Measurements from ENCODE around the gene OR1B1. TPM values are rescaled to one million over a fixed set of nuclear protein-coding genes. Genes with fewer than 3 reads are reported as not detected.
A peak's percentile ranks its signal among the peaks of the same experiment; 100 is the strongest.
"Not testable (repeated sequence)": the region's sequence is repeated elsewhere in the genome, so short reads cannot be mapped to it uniquely, and the experiment has no call there.

The OR1B1 gene
- total RNA-seq, result not detected in 2 replicates

GRCh38 chr9:122657527-122657926 is at the start of gene OR1B1:
OR1B1 (minus strand) TSS chr9:122657627.
- DNase-seq (ENCODE audit: low read depth), result no peak

DNA sequence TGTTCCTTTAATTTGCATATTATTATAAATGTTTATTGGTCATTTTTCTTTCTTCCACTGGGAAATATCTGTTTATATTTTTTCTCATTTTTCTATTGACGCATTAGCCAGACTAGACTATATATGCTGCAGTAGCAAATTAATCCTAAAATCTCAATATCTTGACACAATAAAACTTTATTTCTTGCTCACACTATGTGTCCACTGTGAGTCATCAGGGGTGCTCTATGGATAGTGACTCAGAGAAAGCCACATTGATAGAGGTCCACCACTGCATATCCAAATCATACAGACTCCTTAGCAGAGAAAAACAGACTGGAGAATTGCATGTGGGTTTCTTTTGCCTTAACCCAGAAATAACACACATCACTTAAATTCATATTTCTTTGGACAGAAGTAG is 38.3 kb upstream of the OR1B1 start:
- DNase-seq (ENCODE audit: low read depth), result peak; percentile 6

GRCh38 chr9:122684851-122685250 is 27.4 kb upstream of the OR1B1 start:
- no peak for DNase-seq (ENCODE audit: low read depth)

- DNase-seq (ENCODE audit: low read depth), result no peak
These were observed 15.1 kb upstream of the OR1B1 start for GRCh38 chr9:122672481-122672880.

- no peak for DNase-seq (ENCODE audit: low read depth)
These were observed 4.0 kb upstream of the OR1B1 start, which contains the start of gene OR1L1 for GRCh38 chr9:122661416-122661815. OR1L1 (plus strand) TSS chr9:122661716; CDS start chr9:122661716, 0 bp downstream.

- no peak for DNase-seq (ENCODE audit: low read depth)
These were observed 1.0 kb downstream of the OR1B1 start for GRCh38 chr9:122656378-122656777.

DNA sequence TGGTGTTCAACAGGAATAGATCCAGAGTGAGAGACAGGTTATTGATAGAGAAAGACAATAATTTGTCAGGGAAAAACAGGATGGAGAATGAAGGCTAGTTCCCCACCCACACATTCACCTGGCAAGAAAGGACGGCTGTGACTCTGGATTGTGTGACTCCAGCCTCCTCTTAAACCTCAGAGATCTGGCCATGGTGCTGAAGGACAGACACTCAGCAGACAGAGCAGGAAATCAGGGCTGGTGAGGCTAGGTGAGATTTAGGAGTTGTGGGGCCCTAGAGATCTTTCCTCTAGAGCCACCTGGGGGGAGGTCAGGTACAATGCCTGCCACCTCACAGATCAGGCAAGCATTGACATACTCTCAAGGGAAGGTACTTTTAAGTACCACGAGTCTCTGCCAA is 15.2 kb downstream of the OR1B1 start:
- DNase-seq (ENCODE audit: low read depth), result peak; percentile 13

- DNase-seq (ENCODE audit: low read depth), result no peak
These were observed 37.4 kb downstream of the OR1B1 start for GRCh38 chr9:122619996-122620395.

- DNase-seq (ENCODE audit: low read depth), result no peak
These were observed 43.1 kb downstream of the OR1B1 start, which contains the start of gene OR1Q1 for GRCh38 chr9:122614362-122614761. OR1Q1 (plus strand) TSS chr9:122614738; CDS start chr9:122614738, 0 bp downstream.

GRCh38 chr9:122609804-122610203 is 47.6 kb downstream of the OR1B1 start:
- DNase-seq (ENCODE audit: low read depth), result no peak

DNA sequence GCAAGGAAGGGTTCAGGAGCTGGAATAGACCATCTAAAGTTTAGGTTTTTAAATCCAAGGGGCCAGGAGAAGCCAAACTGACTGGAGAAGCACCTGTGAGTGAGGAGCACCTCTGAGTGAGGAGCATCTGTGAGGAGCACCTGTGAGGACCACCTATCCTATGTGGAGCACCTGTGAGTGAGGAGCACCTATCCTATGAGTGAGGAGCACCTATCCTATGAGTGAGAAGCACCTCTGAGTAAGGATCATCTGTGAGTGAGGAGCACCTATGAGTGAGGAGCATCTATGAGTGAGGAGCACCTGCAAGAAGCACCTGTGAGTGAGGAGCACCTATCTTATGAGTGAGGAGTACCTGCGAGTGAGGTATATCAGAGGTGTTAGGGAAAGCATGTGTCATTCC is 50.8 kb downstream of the OR1B1 start:
- no peak for DNase-seq (ENCODE audit: low read depth)

GRCh38 chr9:122605691-122606090 is 51.7 kb downstream of the OR1B1 start:
- no peak for DNase-seq (ENCODE audit: low read depth)

DNA sequence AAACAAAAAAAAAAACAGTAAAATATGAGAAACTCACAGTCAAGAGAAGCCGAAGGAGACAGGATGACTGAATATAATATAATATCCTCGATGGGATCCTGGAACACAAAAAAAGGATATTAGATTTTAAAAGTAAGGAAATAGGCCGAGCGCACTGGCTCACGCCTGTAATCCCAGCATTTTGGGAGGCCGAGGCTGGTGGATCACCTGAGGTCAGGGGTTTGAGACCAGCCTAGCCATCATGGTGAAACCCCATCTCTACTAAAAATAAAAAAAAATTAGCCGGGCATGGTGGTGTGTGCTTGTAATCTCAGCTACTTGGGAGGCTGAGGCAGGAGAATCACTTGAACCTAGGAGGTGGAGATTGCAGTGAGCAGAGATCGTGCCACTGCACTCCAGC is 74.1 kb downstream of the OR1B1 start, which contains the start of gene OR1L8:
TSS of gene OR1L8 (minus strand) at position 101 of the 400 bp plus-strand sequence. CDS start 14,907 bp downstream, outside the sequence.
- not testable (repeated sequence) for DNase-seq (ENCODE audit: low read depth)

- peak; percentile 85 for DNase-seq (ENCODE audit: low read depth)
These were observed 77.1 kb downstream of the OR1B1 start for GRCh38 chr9:122580360-122580759.

DNA sequence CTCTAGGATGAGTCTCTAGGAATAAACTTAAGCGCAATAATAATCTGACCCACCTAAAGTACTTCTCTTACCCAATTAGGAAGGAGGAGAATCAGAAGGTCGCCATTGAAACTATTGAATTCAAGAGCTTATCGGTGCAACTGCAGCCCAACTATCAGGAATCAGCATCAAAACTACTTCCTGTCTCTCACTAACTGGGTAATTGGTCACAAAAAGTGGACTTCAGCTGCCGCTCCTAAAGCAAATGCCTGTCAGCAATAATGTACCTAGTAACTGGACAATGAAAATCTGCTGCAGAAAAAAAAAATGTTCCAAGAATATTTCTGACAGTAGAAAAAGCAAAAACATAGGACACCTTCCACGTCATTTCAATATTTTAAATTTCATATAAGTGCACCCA is 77.6 kb downstream of the OR1B1 start:
- DNase-seq (ENCODE audit: low read depth), result no peak

Other genes with a start within 250 kb of the OR1B1 start
- not detected in 2 replicates for gene OR1J1, start 179.7 kb downstream of the OR1B1 start, total RNA-seq
- not detected in 2 replicates for gene OR1J2, start 146.8 kb downstream of the OR1B1 start, total RNA-seq
- not detected in 2 replicates for gene OR1J4, start 138.5 kb downstream of the OR1B1 start, total RNA-seq
- gene OR1N1, start 130.3 kb downstream of the OR1B1 start, total RNA-seq, result not detected in 2 replicates
- not detected in 2 replicates for gene OR1N2, start 104.5 kb downstream of the OR1B1 start, total RNA-seq
- gene OR1L8, start 74.2 kb downstream of the OR1B1 start, total RNA-seq, result not detected in 2 replicates
- not detected in 2 replicates for gene OR1Q1, start 42.9 kb downstream of the OR1B1 start, total RNA-seq
- gene OR1L1, start 4.1 kb upstream of the OR1B1 start, total RNA-seq, result not detected in 2 replicates
- gene OR1L3, start 17.5 kb upstream of the OR1B1 start, total RNA-seq, result not detected in 2 replicates
- not detected in 2 replicates for gene OR1L4, start 66.4 kb upstream of the OR1B1 start, total RNA-seq
- gene OR1L6, start 84.7 kb upstream of the OR1B1 start, total RNA-seq, result not detected in 2 replicates
- gene OR5C1, start 131.3 kb upstream of the OR1B1 start, total RNA-seq, result not detected in 2 replicates
- gene OR1K1, start 142.5 kb upstream of the OR1B1 start, total RNA-seq, result not detected in 2 replicates
- 51.9 and 53.7 TPM in 2 replicates for gene PDCL, start 171.0 kb upstream of the OR1B1 start, total RNA-seq
- gene RC3H2, start 247.7 kb upstream of the OR1B1 start, total RNA-seq, result 59.2 and 113 TPM in 2 replicates